CD4-positive, CD25-positive, alpha-beta regulatory T cell (primary cell): ENCODE results near the gene UTRN. TPM values are rescaled to one million over a fixed set of nuclear protein-coding genes. Genes with fewer than 3 reads are reported as not detected.

Source experiments
- ATAC-seq, 2 donors: fragments of 150-1000 bp; cut with Tn5 transposase; one replicate each; pipeline ENCODE4 v1.10.0; 2021; ENCODE audit warnings: low read depth in 2 of 2, moderate number of reproducible peaks in 2 of 2, moderate library complexity in 1 of 2
- DNase-seq, 3 donors: peaks; one replicate each; pipeline versions ENCODE4 v3.0.0 to v3.0.0-alpha.2; 2012 to 2022; ENCODE audit warnings: mixed read lengths in 1 of 3
- H3K27ac ChIP-seq: one replicate; pipeline ENCODE4 v1.7.0; 2013; ENCODE audit warnings: mild to moderate bottlenecking, low read length; ENCODE audit not compliant: insufficient read depth, poor library complexity, severe bottlenecking
- H3K27me3 ChIP-seq: one replicate; pipeline ENCODE4 v1.7.0; 2013; ENCODE audit warnings: low read length; ENCODE audit not compliant: control insufficient read depth, insufficient read depth
- H3K36me3 ChIP-seq: one replicate; pipeline ENCODE4 v1.7.0; 2013; ENCODE audit warnings: mild to moderate bottlenecking, low read length, moderate library complexity; ENCODE audit not compliant: control insufficient read depth, insufficient read depth
- H3K4me1 ChIP-seq: 2 replicates; pipeline ENCODE4 v1.7.0; 2013; ENCODE audit warnings: mild to moderate bottlenecking, low read length; ENCODE audit not compliant: insufficient read depth, control insufficient read depth, poor library complexity, severe bottlenecking
- H3K4me3 ChIP-seq: one replicate; pipeline ENCODE4 v1.7.0; 2013; ENCODE audit warnings: low read depth, mild to moderate bottlenecking, low read length, moderate library complexity
- H3K9me3 ChIP-seq, 2 experiments: 1 replicate in 1 of 2; 2 replicates in 1 of 2; pipeline ENCODE4 v1.7.0; 2013; ENCODE audit warnings: low read length in 2 of 2, mild to moderate bottlenecking in 1 of 2, moderate library complexity in 1 of 2; ENCODE audit not compliant: control insufficient read depth in 2 of 2
- H3K27ac Mint-ChIP-seq, 3 donors: one replicate each; pipeline ENCODE4 v1.8.0; 2020 to 2022; ENCODE audit warnings: mild to moderate bottlenecking in 3 of 3, mixed read lengths in 3 of 3, moderate library complexity in 2 of 3
- H3K27me3 Mint-ChIP-seq: one replicate; pipeline ENCODE4 v1.8.0; 2022; ENCODE audit warnings: mild to moderate bottlenecking, mixed read lengths
- H3K36me3 Mint-ChIP-seq: one replicate; pipeline ENCODE4 v1.8.0; 2020; ENCODE audit warnings: mixed read lengths
- H3K4me1 Mint-ChIP-seq, 4 donors: one replicate each; pipeline ENCODE4 v1.8.0; 2020 to 2022; ENCODE audit warnings: mixed read lengths in 4 of 4, mild to moderate bottlenecking in 1 of 4
- H3K4me3 Mint-ChIP-seq, 4 donors: one replicate each; pipeline ENCODE4 v1.8.0; 2020 to 2022; ENCODE audit warnings: mild to moderate bottlenecking in 4 of 4, mixed read lengths in 4 of 4, moderate library complexity in 3 of 4
- H3K9me3 Mint-ChIP-seq, 7 donors: one replicate each; pipeline ENCODE4 v1.8.0; 2020 to 2022; ENCODE audit warnings: mixed read lengths in 7 of 7, mild to moderate bottlenecking in 3 of 7, moderate library complexity in 2 of 7
- polyA plus RNA-seq, 4 donors: library from polyadenylated mRNA; unstranded; fragments of 300-500 nt; fragmentation: Illumina TruSeq; gene quantifications; one replicate each; pipeline ENCODE4 v1.2.3, GENCODE V29; 2021
- total RNA-seq: library from RNA; stranded (reverse); gene quantifications from one replicate; pipeline ENCODE4 v1.2.3, GENCODE V29; 2022

Gene UTRN
- total and polyA plus RNA-seq, 5 donors from 2014 or later: 34.9 to 297 (median 38.2) TPM

DNA sequence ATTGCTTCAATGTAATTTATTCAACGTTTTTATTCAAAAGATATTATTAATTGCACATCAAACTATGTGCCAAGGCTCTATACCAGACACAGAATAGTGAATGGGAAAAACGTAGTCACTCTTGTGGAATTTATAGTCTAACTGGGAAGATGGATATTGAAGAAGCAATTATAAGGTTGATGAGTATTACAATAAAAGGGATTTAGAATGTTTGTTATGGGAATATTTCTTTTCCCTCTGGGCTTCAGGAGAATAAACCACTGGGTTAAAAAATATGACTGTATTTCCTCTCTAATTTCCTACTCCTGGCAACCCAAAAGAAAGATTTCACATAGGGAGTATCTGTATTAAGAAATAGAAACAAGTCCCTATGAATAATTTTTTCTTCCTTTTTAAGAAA, 25.1 kb upstream of the UTRN start:
- Mint-ChIP-seq H3K36me3 (no peaks in the 10 kb centered on the region), H3K4me1 (no peaks in the 10 kb centered on the region)
- no peak for ATAC-seq

GRCh38 chr6:144262470-144263369, 22.4 kb upstream of the UTRN start:
- Histone ChIP-seq H3K27ac (no peak overlapping the region), H3K36me3 (no peaks in the 10 kb centered on the region), H3K27me3 (no peaks in the 10 kb centered on the region), H3K4me1 (no peaks in the 10 kb centered on the region), H3K9me3 (no peaks in the 10 kb centered on the region), H3K4me3 (no peak overlapping the region)
- Mint-ChIP-seq H3K36me3 (no peaks in the 10 kb centered on the region), H3K4me3 (no peak overlapping the region), H3K4me1 (no peaks in the 10 kb centered on the region), H3K9me3 (peaks cover 0 to 3% (median 0%) of the 10 kb centered on the region in 7 donors), H3K27me3 (no peaks in the 10 kb centered on the region), H3K27ac (no peak overlapping the region)
- DNase-seq: peak in 2 of 3 donors; percentile 29 to 50
- ATAC-seq: no peak

More for the DNA sequence above, 25.1 kb upstream of the UTRN start:
- Mint-ChIP-seq H3K27ac (no peak overlapping the region), H3K9me3 (peaks cover 0 to 5% (median 0%) of the 10 kb centered on the region in 7 donors), H3K4me3 (no peak overlapping the region), H3K27me3 (peaks cover 5% of the 10 kb centered on the region)
- no peaks in the 10 kb centered on the region for H3K9me3 ChIP-seq
- no peak overlapping the region for H3K27ac ChIP-seq
- H3K4me3 ChIP-seq: no peak overlapping the region
- H3K36me3 ChIP-seq: no peaks in the 10 kb centered on the region
- H3K27me3 ChIP-seq: peaks cover 3% of the 10 kb centered on the region
- no peaks in the 10 kb centered on the region for H3K4me1 ChIP-seq
- no peak for DNase-seq

DNA sequence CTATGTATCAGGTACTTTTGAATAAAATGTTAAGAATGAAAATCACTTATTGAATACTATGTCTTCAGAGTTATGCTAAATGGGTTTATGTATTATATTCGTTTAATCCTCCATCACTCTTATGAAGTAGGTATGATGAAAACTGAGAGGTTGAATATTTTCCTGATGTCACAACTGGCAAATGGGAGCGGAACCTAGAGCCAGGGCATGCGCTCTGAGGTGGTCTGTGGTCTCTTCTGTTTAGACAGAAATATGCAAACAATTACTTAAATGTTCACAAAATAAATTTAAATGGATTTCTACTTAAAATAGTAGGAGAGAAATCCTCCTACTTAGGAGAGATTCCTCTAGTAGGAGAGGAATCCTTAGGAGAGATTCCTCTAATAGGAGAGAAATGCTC, 21.3 kb upstream of the UTRN start:
- no peak overlapping the region for H3K4me3 Mint-ChIP-seq
- H3K27ac ChIP-seq: no peak overlapping the region

GRCh38 chr6:144264270-144265060, 20.7 kb upstream of the UTRN start:
- Histone ChIP-seq H3K4me1 (no peaks in the 10 kb centered on the region), H3K36me3 (no peaks in the 10 kb centered on the region), H3K4me3 (no peak overlapping the region), H3K9me3 (no peaks in the 10 kb centered on the region), H3K27me3 (no peaks in the 10 kb centered on the region), H3K27ac (no peak overlapping the region)
- DNase-seq (no peak), ATAC-seq (no peak)
- Mint-ChIP-seq H3K4me1 (no peaks in the 10 kb centered on the region), H3K36me3 (no peaks in the 10 kb centered on the region), H3K9me3 (no peaks in the 10 kb centered on the region), H3K27ac (no peak overlapping the region), H3K4me3 (no peak overlapping the region), H3K27me3 (no peaks in the 10 kb centered on the region)

More for the DNA sequence above, 21.3 kb upstream of the UTRN start:
- H3K27me3 ChIP-seq: no peaks in the 10 kb centered on the region
- Mint-ChIP-seq H3K9me3 (peaks cover 0 to 2% (median 0%) of the 10 kb centered on the region in 7 donors), H3K27ac (no peak overlapping the region), H3K4me1 (no peaks in the 10 kb centered on the region), H3K27me3 (no peaks in the 10 kb centered on the region), H3K36me3 (no peaks in the 10 kb centered on the region)
- H3K4me1 ChIP-seq: no peaks in the 10 kb centered on the region
- no peaks in the 10 kb centered on the region for H3K9me3 ChIP-seq
- no peaks in the 10 kb centered on the region for H3K36me3 ChIP-seq
- no peak for ATAC-seq
- no peak for DNase-seq
- H3K4me3 ChIP-seq: no peak overlapping the region

- ATAC-seq: no peak
- Histone ChIP-seq H3K4me1 (no peaks in the 10 kb centered on the region), H3K9me3 (no peaks in the 10 kb centered on the region), H3K27me3 (no peaks in the 10 kb centered on the region), H3K36me3 (no peaks in the 10 kb centered on the region), H3K27ac (no peak overlapping the region), H3K4me3 (no peak overlapping the region)
- no peaks in the 10 kb centered on the region for H3K27me3 Mint-ChIP-seq
- H3K36me3 Mint-ChIP-seq: no peaks in the 10 kb centered on the region
- no peaks in the 10 kb centered on the region for H3K9me3 Mint-ChIP-seq
- H3K4me3 Mint-ChIP-seq: no peak overlapping the region
- no peak for DNase-seq
- no peak overlapping the region for H3K27ac Mint-ChIP-seq
- H3K4me1 Mint-ChIP-seq: no peaks in the 10 kb centered on the region
Observed at GRCh38 chr6:144265061-144265357, 20.1 kb upstream of the UTRN start.

DNA sequence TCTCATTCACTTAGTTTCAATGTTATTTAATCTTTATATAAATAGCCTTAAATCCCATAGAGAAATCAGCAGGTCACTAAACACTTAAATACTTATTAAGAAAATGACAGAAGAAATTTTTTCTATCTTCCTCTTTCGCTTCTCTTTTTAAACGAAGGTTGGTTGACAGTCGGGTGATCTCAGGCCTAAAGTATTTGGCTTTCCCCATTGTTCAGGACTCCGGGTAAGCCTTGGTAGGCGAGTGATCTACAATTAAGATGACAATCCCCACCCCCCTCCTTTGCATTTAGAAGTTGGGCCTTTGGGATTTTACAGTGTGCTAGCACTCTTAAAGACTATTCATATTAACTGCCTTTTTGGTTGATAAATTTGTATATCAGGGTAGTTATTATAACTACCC, 19.7 kb upstream of the UTRN start:
- Mint-ChIP-seq H3K4me3 (no peak overlapping the region), H3K27ac (no peak overlapping the region), H3K36me3 (no peaks in the 10 kb centered on the region), H3K9me3 (no peaks in the 10 kb centered on the region), H3K27me3 (no peaks in the 10 kb centered on the region), H3K4me1 (no peaks in the 10 kb centered on the region)
- Histone ChIP-seq H3K4me1 (no peaks in the 10 kb centered on the region), H3K27me3 (no peaks in the 10 kb centered on the region), H3K36me3 (no peaks in the 10 kb centered on the region), H3K4me3 (no peak overlapping the region), H3K9me3 (no peaks in the 10 kb centered on the region), H3K27ac (no peak overlapping the region)
- DNase-seq (no peak), ATAC-seq (no peak)

- no peak overlapping the region for H3K4me3 Mint-ChIP-seq
Observed at GRCh38 chr6:144266091-144266649, 19.0 kb upstream of the UTRN start.

More at GRCh38 chr6:144266091-144266649, 19.0 kb upstream of the UTRN start:
- Mint-ChIP-seq H3K9me3 (no peaks in the 10 kb centered on the region), H3K27ac (no peak overlapping the region), H3K4me1 (no peaks in the 10 kb centered on the region), H3K36me3 (no peaks in the 10 kb centered on the region), H3K27me3 (no peaks in the 10 kb centered on the region)
- H3K27ac ChIP-seq: no peak overlapping the region
- H3K4me1 ChIP-seq: no peaks in the 10 kb centered on the region
- H3K27me3 ChIP-seq: no peaks in the 10 kb centered on the region
- no peaks in the 10 kb centered on the region for H3K9me3 ChIP-seq
- ATAC-seq (no peak), DNase-seq (no peak)
- H3K4me3 ChIP-seq: no peak overlapping the region
- no peaks in the 10 kb centered on the region for H3K36me3 ChIP-seq
